Ishikawa (cell line): ENCODE data around the gene GDF9.

Source experiments
- CREB1 ChIP-seq: IDR thresholded peaks from 2 replicates; pipeline ENCODE4 v1.6.1; 2012; ENCODE audit warnings: low read depth
- NFIC ChIP-seq: IDR thresholded peaks from 2 replicates; pipeline ENCODE4 v1.6.1; 2012

- TF ChIP-seq NFIC, result no peak
- no peak for TF ChIP-seq CREB1
Measured at GRCh38 chr5:132905938-132906337, 39.7 kb upstream of the GDF9 start.
